ENCODE measurements around the gene PPAT.
"Not testable (repeated sequence)": the region's sequence is repeated elsewhere in the genome, so short reads cannot be mapped to it uniquely, and the experiment has no call there.

The PPAT gene

GRCh38 chr4:56465599-56466295 lies 30.3 kb upstream of the PPAT start:
- H2AFZ ChIP-seq (ENCODE audit: low read length, unreplicated experiment): no peak overlapping the region
- H3K27ac ChIP-seq (ENCODE audit: low read depth, low read length): peak overlapping the region; percentile 82
- H3K36me3 ChIP-seq (ENCODE audit: insufficient read depth, low read length): peaks cover 12% of the 10 kb centered on the region; the same call in 1 of the 2 replicates
- H3K4me1 ChIP-seq (ENCODE audit: control insufficient read depth, insufficient read depth, low read length, unreplicated experiment): peaks cover 32% of the 10 kb centered on the region
- peak overlapping the region; percentile 90 for H3K4me3 ChIP-seq (ENCODE audit: low read depth, low read length)
- peaks cover 75% of the 10 kb centered on the region for H3K79me2 ChIP-seq (ENCODE audit: control insufficient read depth, insufficient read depth, low read length, unreplicated experiment)
- no peaks in the 10 kb centered on the region for H3K27me3 ChIP-seq (ENCODE audit: insufficient read depth, low read length)

- H3K4me3 ChIP-seq (ENCODE audit: low read depth, low read length): 0 out of 2 replicates have a peak overlapping the region, but pooled peaks have one; percentile 2
- peaks cover 67% of the 10 kb centered on the region for H3K79me2 ChIP-seq (ENCODE audit: control insufficient read depth, insufficient read depth, low read length, unreplicated experiment)
- H2AFZ ChIP-seq (ENCODE audit: low read length, unreplicated experiment): no peak overlapping the region
- H3K36me3 ChIP-seq (ENCODE audit: insufficient read depth, low read length): peaks cover 21% of the 10 kb centered on the region; the same call in 1 of the 2 replicates
- no peaks in the 10 kb centered on the region for H3K27me3 ChIP-seq (ENCODE audit: insufficient read depth, low read length)
- peaks cover 29% of the 10 kb centered on the region for H3K4me1 ChIP-seq (ENCODE audit: control insufficient read depth, insufficient read depth, low read length, unreplicated experiment)
- 0 out of 2 replicates have a peak overlapping the region, but pooled peaks have one; percentile 82 for H3K27ac ChIP-seq (ENCODE audit: low read depth, low read length)
These were observed 29.2 kb upstream of the PPAT start for GRCh38 chr4:56464581-56464980.

GRCh38 chr4:56463711-56464110 lies 28.3 kb upstream of the PPAT start:
- Histone ChIP-seq H2AFZ (ENCODE audit: low read length, unreplicated experiment) (no peak overlapping the region), H3K4me3 (ENCODE audit: low read depth, low read length) (no peak overlapping the region), H3K36me3 (ENCODE audit: insufficient read depth, low read length) (peaks cover 22% of the 10 kb centered on the region; the same call in 1 of the 2 replicates), H3K27me3 (ENCODE audit: insufficient read depth, low read length) (no peaks in the 10 kb centered on the region), H3K4me1 (ENCODE audit: control insufficient read depth, insufficient read depth, low read length, unreplicated experiment) (peaks cover 20% of the 10 kb centered on the region), H3K27ac (ENCODE audit: low read depth, low read length) (peak overlapping the region; percentile 14; the same call in 1 of the 2 replicates), H3K79me2 (ENCODE audit: control insufficient read depth, insufficient read depth, low read length, unreplicated experiment) (peaks cover 59% of the 10 kb centered on the region)

- Histone ChIP-seq H3K4me3 (ENCODE audit: low read depth, low read length) (no peak overlapping the region), H3K36me3 (ENCODE audit: insufficient read depth, low read length) (peaks cover 31% of the 10 kb centered on the region; the same call in 1 of the 2 replicates), H3K4me1 (ENCODE audit: control insufficient read depth, insufficient read depth, low read length, unreplicated experiment) (peaks cover 19% of the 10 kb centered on the region), H3K79me2 (ENCODE audit: control insufficient read depth, insufficient read depth, low read length, unreplicated experiment) (peaks cover 44% of the 10 kb centered on the region), H3K27me3 (ENCODE audit: insufficient read depth, low read length) (no peaks in the 10 kb centered on the region), H3K27ac (ENCODE audit: low read depth, low read length) (no peak overlapping the region), H2AFZ (ENCODE audit: low read length, unreplicated experiment) (no peak overlapping the region)
These were observed 26.7 kb upstream of the PPAT start for GRCh38 chr4:56462157-56462556.

- Histone ChIP-seq H3K36me3 (ENCODE audit: insufficient read depth, low read length) (peaks cover 38% of the 10 kb centered on the region; the same call in 1 of the 2 replicates), H3K4me3 (ENCODE audit: low read depth, low read length) (no peak overlapping the region), H2AFZ (ENCODE audit: low read length, unreplicated experiment) (no peak overlapping the region), H3K4me1 (ENCODE audit: control insufficient read depth, insufficient read depth, low read length, unreplicated experiment) (peaks cover 8% of the 10 kb centered on the region), H3K79me2 (ENCODE audit: control insufficient read depth, insufficient read depth, low read length, unreplicated experiment) (peaks cover 25% of the 10 kb centered on the region), H3K27me3 (ENCODE audit: insufficient read depth, low read length) (no peaks in the 10 kb centered on the region), H3K27ac (ENCODE audit: low read depth, low read length) (no peak overlapping the region)
These were observed 24.7 kb upstream of the PPAT start for GRCh38 chr4:56460085-56460484.

GRCh38 chr4:56450342-56450741 lies 14.9 kb upstream of the PPAT start:
- H3K27me3 ChIP-seq (ENCODE audit: insufficient read depth, low read length): no peaks in the 10 kb centered on the region
- H3K27ac ChIP-seq (ENCODE audit: low read depth, low read length): no peak overlapping the region
- peaks cover 10% of the 10 kb centered on the region for H3K79me2 ChIP-seq (ENCODE audit: control insufficient read depth, insufficient read depth, low read length, unreplicated experiment)
- no peaks in the 10 kb centered on the region for H3K4me1 ChIP-seq (ENCODE audit: control insufficient read depth, insufficient read depth, low read length, unreplicated experiment)
- no peak overlapping the region for H3K4me3 ChIP-seq (ENCODE audit: low read depth, low read length)
- H3K36me3 ChIP-seq (ENCODE audit: insufficient read depth, low read length): peaks cover 45% of the 10 kb centered on the region
- H2AFZ ChIP-seq (ENCODE audit: low read length, unreplicated experiment): no peak overlapping the region

- Histone ChIP-seq H3K79me2 (ENCODE audit: control insufficient read depth, insufficient read depth, low read length, unreplicated experiment) (peaks cover 17% of the 10 kb centered on the region), H3K36me3 (ENCODE audit: insufficient read depth, low read length) (peaks cover 45% of the 10 kb centered on the region)
- not testable (repeated sequence) for H3K4me3 ChIP-seq (ENCODE audit: low read depth, low read length)
These were observed 14.1 kb upstream of the PPAT start for GRCh38 chr4:56449475-56449874.

GRCh38 chr4:56448301-56448700 lies 12.9 kb upstream of the PPAT start:
- Histone ChIP-seq H3K4me1 (ENCODE audit: control insufficient read depth, insufficient read depth, low read length, unreplicated experiment) (peaks cover 4% of the 10 kb centered on the region), H3K27me3 (ENCODE audit: insufficient read depth, low read length) (no peaks in the 10 kb centered on the region), H3K36me3 (ENCODE audit: insufficient read depth, low read length) (peaks cover 49% of the 10 kb centered on the region), H3K4me3 (ENCODE audit: low read depth, low read length) (no peak overlapping the region), H3K27ac (ENCODE audit: low read depth, low read length) (peak overlapping the region; percentile 28; the same call in 1 of the 2 replicates), H3K79me2 (ENCODE audit: control insufficient read depth, insufficient read depth, low read length, unreplicated experiment) (peaks cover 26% of the 10 kb centered on the region), H2AFZ (ENCODE audit: low read length, unreplicated experiment) (no peak overlapping the region)

More at GRCh38 chr4:56449475-56449874, 14.1 kb upstream of the PPAT start:
- H3K4me1 ChIP-seq (ENCODE audit: control insufficient read depth, insufficient read depth, low read length, unreplicated experiment); H3K27ac ChIP-seq (ENCODE audit: low read depth, low read length); H3K27me3 ChIP-seq (ENCODE audit: insufficient read depth, low read length); H2AFZ ChIP-seq (ENCODE audit: low read length, unreplicated experiment): not testable (repeated sequence)

GRCh38 chr4:56445699-56446098 lies 10.3 kb upstream of the PPAT start:
- Histone ChIP-seq H3K27me3 (ENCODE audit: insufficient read depth, low read length) (no peaks in the 10 kb centered on the region), H3K36me3 (ENCODE audit: insufficient read depth, low read length) (peaks cover 54% of the 10 kb centered on the region), H3K4me3 (ENCODE audit: low read depth, low read length) (no peak overlapping the region), H3K27ac (ENCODE audit: low read depth, low read length) (no peak overlapping the region), H3K4me1 (ENCODE audit: control insufficient read depth, insufficient read depth, low read length, unreplicated experiment) (peaks cover 12% of the 10 kb centered on the region), H2AFZ (ENCODE audit: low read length, unreplicated experiment) (no peak overlapping the region), H3K79me2 (ENCODE audit: control insufficient read depth, insufficient read depth, low read length, unreplicated experiment) (peaks cover 49% of the 10 kb centered on the region)

GRCh38 chr4:56444719-56445118 lies 9.3 kb upstream of the PPAT start:
- no peak overlapping the region for H3K27ac ChIP-seq (ENCODE audit: low read depth, low read length)
- H3K27me3 ChIP-seq (ENCODE audit: insufficient read depth, low read length): no peaks in the 10 kb centered on the region
- H3K4me1 ChIP-seq (ENCODE audit: control insufficient read depth, insufficient read depth, low read length, unreplicated experiment): peaks cover 21% of the 10 kb centered on the region
- H3K79me2 ChIP-seq (ENCODE audit: control insufficient read depth, insufficient read depth, low read length, unreplicated experiment): peaks cover 59% of the 10 kb centered on the region
- H3K4me3 ChIP-seq (ENCODE audit: low read depth, low read length): no peak overlapping the region
- H2AFZ ChIP-seq (ENCODE audit: low read length, unreplicated experiment): no peak overlapping the region
- H3K36me3 ChIP-seq (ENCODE audit: insufficient read depth, low read length): peaks cover 58% of the 10 kb centered on the region

GRCh38 chr4:56440983-56441382 lies 5.6 kb upstream of the PPAT start:
- H3K36me3 ChIP-seq (ENCODE audit: insufficient read depth, low read length): peaks cover 34% of the 10 kb centered on the region
- no peak overlapping the region for H3K27ac ChIP-seq (ENCODE audit: low read depth, low read length)
- H3K27me3 ChIP-seq (ENCODE audit: insufficient read depth, low read length): no peaks in the 10 kb centered on the region
- no peak overlapping the region for H3K4me3 ChIP-seq (ENCODE audit: low read depth, low read length)
- no peak overlapping the region for H2AFZ ChIP-seq (ENCODE audit: low read length, unreplicated experiment)
- peaks cover 27% of the 10 kb centered on the region for H3K4me1 ChIP-seq (ENCODE audit: control insufficient read depth, insufficient read depth, low read length, unreplicated experiment)
- peaks cover 90% of the 10 kb centered on the region for H3K79me2 ChIP-seq (ENCODE audit: control insufficient read depth, insufficient read depth, low read length, unreplicated experiment)
